A549 (cell line): Measurements from ENCODE around the gene DBH.

Experiments
- TF ChIP-seq, protein P1 (sequence below): fragments of 200-600 bp; sonication (generic); IDR thresholded peaks from 2 replicates; pipeline ENCODE4 v1.6.1; 2016; ENCODE audit warnings: antibody characterized with exemption, mild to moderate bottlenecking, moderate library complexity
- TF ChIP-seq, protein P2 (sequence below): IDR thresholded peaks from 2 replicates; pipeline ENCODE4 v1.6.1; 2012; ENCODE audit warnings: low read depth, borderline replicate concordance
- TF ChIP-seq, protein P3 (sequence below): fragments of >200 bp; sonication (Bioruptor Twin); formaldehyde crosslinking; IDR thresholded peaks from 3 replicates; pipeline ENCODE4 v1.5.1; 2016

DNA sequence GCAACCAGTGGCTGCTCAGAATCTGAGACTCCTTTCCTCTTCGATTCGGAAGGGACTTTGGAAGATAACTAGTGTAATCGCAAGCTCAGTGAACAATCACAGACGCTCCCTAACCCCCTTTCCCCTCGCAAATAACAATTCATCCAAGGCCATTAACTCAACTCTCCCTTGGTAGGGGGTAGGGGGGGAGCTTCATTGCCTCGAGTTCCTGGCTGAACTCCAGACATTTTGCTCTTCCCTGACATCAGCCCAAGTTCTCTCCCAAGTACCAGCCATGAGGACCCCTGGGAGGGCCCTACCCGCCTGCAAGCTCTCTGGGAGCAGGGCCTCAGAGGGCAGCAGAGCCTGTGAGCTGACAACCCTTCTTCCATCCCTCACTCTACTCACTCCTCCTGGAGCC, 35.4 kb upstream of the DBH start:
- TF ChIP-seq, protein P1, sequence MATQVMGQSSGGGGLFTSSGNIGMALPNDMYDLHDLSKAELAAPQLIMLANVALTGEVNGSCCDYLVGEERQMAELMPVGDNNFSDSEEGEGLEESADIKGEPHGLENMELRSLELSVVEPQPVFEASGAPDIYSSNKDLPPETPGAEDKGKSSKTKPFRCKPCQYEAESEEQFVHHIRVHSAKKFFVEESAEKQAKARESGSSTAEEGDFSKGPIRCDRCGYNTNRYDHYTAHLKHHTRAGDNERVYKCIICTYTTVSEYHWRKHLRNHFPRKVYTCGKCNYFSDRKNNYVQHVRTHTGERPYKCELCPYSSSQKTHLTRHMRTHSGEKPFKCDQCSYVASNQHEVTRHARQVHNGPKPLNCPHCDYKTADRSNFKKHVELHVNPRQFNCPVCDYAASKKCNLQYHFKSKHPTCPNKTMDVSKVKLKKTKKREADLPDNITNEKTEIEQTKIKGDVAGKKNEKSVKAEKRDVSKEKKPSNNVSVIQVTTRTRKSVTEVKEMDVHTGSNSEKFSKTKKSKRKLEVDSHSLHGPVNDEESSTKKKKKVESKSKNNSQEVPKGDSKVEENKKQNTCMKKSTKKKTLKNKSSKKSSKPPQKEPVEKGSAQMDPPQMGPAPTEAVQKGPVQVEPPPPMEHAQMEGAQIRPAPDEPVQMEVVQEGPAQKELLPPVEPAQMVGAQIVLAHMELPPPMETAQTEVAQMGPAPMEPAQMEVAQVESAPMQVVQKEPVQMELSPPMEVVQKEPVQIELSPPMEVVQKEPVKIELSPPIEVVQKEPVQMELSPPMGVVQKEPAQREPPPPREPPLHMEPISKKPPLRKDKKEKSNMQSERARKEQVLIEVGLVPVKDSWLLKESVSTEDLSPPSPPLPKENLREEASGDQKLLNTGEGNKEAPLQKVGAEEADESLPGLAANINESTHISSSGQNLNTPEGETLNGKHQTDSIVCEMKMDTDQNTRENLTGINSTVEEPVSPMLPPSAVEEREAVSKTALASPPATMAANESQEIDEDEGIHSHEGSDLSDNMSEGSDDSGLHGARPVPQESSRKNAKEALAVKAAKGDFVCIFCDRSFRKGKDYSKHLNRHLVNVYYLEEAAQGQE: no peak
- TF ChIP-seq, protein P2, sequence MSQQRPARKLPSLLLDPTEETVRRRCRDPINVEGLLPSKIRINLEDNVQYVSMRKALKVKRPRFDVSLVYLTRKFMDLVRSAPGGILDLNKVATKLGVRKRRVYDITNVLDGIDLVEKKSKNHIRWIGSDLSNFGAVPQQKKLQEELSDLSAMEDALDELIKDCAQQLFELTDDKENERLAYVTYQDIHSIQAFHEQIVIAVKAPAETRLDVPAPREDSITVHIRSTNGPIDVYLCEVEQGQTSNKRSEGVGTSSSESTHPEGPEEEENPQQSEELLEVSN: no peak
- TF ChIP-seq, protein P3, sequence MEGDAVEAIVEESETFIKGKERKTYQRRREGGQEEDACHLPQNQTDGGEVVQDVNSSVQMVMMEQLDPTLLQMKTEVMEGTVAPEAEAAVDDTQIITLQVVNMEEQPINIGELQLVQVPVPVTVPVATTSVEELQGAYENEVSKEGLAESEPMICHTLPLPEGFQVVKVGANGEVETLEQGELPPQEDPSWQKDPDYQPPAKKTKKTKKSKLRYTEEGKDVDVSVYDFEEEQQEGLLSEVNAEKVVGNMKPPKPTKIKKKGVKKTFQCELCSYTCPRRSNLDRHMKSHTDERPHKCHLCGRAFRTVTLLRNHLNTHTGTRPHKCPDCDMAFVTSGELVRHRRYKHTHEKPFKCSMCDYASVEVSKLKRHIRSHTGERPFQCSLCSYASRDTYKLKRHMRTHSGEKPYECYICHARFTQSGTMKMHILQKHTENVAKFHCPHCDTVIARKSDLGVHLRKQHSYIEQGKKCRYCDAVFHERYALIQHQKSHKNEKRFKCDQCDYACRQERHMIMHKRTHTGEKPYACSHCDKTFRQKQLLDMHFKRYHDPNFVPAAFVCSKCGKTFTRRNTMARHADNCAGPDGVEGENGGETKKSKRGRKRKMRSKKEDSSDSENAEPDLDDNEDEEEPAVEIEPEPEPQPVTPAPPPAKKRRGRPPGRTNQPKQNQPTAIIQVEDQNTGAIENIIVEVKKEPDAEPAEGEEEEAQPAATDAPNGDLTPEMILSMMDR: no peak
